NCI-H526 treated with DMSO at 0.1 percent for 48 hours (cell line): ENCODE results near the gene PPARGC1A.

Experiments
- DNase-seq: peaks from one replicate; lab custom pipeline; 2025; lab: John Stamatoyannopoulos, UW

Gene PPARGC1A

GRCh38 chr4:23878912-23879732, 10.7 kb downstream of the PPARGC1A start:
- no peak for DNase-seq

GRCh38 chr4:23878246-23878891, 11.5 kb downstream of the PPARGC1A start:
- DNase-seq: no peak

GRCh38 chr4:23877758-23878229, 12.1 kb downstream of the PPARGC1A start:
- no peak for DNase-seq

- DNase-seq: no peak
Observed at GRCh38 chr4:23876418-23877089, 13.3 kb downstream of the PPARGC1A start.

- no peak for DNase-seq
Observed at GRCh38 chr4:23875317-23875716, 14.5 kb downstream of the PPARGC1A start.

- DNase-seq: no peak
Observed at GRCh38 chr4:23874536-23874901, 15.3 kb downstream of the PPARGC1A start.

- no peak for DNase-seq
Observed at GRCh38 chr4:23873717-23874535, 15.9 kb downstream of the PPARGC1A start.

GRCh38 chr4:23871426-23871825, 18.4 kb downstream of the PPARGC1A start:
- no peak for DNase-seq

GRCh38 chr4:23866450-23867075, 23.3 kb downstream of the PPARGC1A start:
- DNase-seq: no peak

GRCh38 chr4:23861897-23862296, 27.9 kb downstream of the PPARGC1A start:
- no peak for DNase-seq

GRCh38 chr4:23860919-23861318, 28.9 kb downstream of the PPARGC1A start:
- no peak for DNase-seq

- no peak for DNase-seq
Observed at GRCh38 chr4:23857367-23857959, 32.4 kb downstream of the PPARGC1A start.

GRCh38 chr4:23856630-23857029, 33.2 kb downstream of the PPARGC1A start:
- DNase-seq: no peak

GRCh38 chr4:23855912-23856605, 33.8 kb downstream of the PPARGC1A start:
- DNase-seq: no peak

GRCh38 chr4:23853986-23854660, 35.7 kb downstream of the PPARGC1A start:
- no peak for DNase-seq

- no peak for DNase-seq
Observed at GRCh38 chr4:23851464-23851863, 38.4 kb downstream of the PPARGC1A start.

GRCh38 chr4:23847158-23847557, 42.7 kb downstream of the PPARGC1A start:
- no peak for DNase-seq

GRCh38 chr4:23844961-23845360, 44.9 kb downstream of the PPARGC1A start:
- DNase-seq: no peak

- no peak for DNase-seq
Observed at GRCh38 chr4:23839279-23839678, 50.6 kb downstream of the PPARGC1A start.

- no peak for DNase-seq
Observed at GRCh38 chr4:23838607-23839006, 51.2 kb downstream of the PPARGC1A start.
